Effector memory CD4-positive, alpha-beta T cell (primary cell): ENCODE measurements around the gene ADGRD1.

Experiments
- DNase-seq, 3 donors: peaks; one replicate each; pipeline ENCODE4 v3.0.0-alpha.2; 2020
- H3K27ac ChIP-seq: 2 replicates; pipeline ENCODE4 v1.7.0; 2013; ENCODE audit warnings: mild to moderate bottlenecking, low read length, moderate library complexity; ENCODE audit not compliant: insufficient read depth, poor library complexity, severe bottlenecking
- H3K27me3 ChIP-seq: replicated peaks from 2 replicates; pipeline ENCODE4 v1.7.0; 2013; ENCODE audit warnings: mild to moderate bottlenecking, low read length; ENCODE audit not compliant: insufficient read depth, control insufficient read depth, poor library complexity, severe bottlenecking
- H3K36me3 ChIP-seq: 2 replicates; pipeline ENCODE4 v1.7.0; 2013; ENCODE audit warnings: mild to moderate bottlenecking, low read length, moderate library complexity; ENCODE audit not compliant: control insufficient read depth, insufficient read depth
- H3K4me1 ChIP-seq: 2 replicates; pipeline ENCODE4 v1.7.0; 2013; ENCODE audit warnings: low read length, mild to moderate bottlenecking; ENCODE audit not compliant: control insufficient read depth, insufficient read depth, poor library complexity, severe bottlenecking
- H3K4me3 ChIP-seq: 2 replicates; pipeline ENCODE4 v1.7.0; 2013; ENCODE audit warnings: low read length, low read depth, mild to moderate bottlenecking; ENCODE audit not compliant: insufficient read depth, poor library complexity, severe bottlenecking
- H3K9me3 ChIP-seq: 2 replicates; pipeline ENCODE4 v1.7.0; 2013; ENCODE audit warnings: mild to moderate bottlenecking, low read length, moderate library complexity; ENCODE audit not compliant: control insufficient read depth

ADGRD1 gene

GRCh38 chr12:131047789-131048610 is 94.3 kb downstream of the ADGRD1 start:
- H3K9me3 ChIP-seq: no peaks in the 10 kb centered on the region
- no peak for DNase-seq
- H3K27ac ChIP-seq: no peak overlapping the region
- H3K4me1 ChIP-seq: no peaks in the 10 kb centered on the region
- no peak overlapping the region for H3K4me3 ChIP-seq
- no peaks in the 10 kb centered on the region for H3K36me3 ChIP-seq
- no peaks in the 10 kb centered on the region for H3K27me3 ChIP-seq

DNA sequence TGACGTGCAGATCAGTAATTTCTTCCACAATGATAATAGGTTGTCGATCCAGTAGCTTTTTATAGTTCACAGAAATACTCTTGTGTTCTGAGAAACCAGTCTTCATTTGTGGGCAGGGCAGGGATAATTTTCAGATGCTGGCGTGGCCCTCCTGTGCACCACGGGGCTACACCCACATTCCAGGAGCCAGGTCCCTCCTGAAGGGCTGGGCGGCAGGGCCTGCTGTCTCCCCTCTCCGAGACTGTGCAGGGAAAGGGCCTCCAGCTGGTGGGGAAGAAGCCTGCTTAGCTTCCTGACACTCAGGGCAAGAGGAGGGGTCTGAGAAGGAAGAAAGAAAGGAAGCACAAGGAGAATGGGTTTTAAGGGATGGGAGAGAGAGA is 94.9 kb downstream of the ADGRD1 start:
- no peaks in the 10 kb centered on the region for H3K27me3 ChIP-seq
- H3K4me1 ChIP-seq: no peaks in the 10 kb centered on the region
- no peaks in the 10 kb centered on the region for H3K9me3 ChIP-seq
- no peak for DNase-seq
- no peaks in the 10 kb centered on the region for H3K36me3 ChIP-seq
- H3K27ac ChIP-seq: no peak overlapping the region
- no peak overlapping the region for H3K4me3 ChIP-seq

DNA sequence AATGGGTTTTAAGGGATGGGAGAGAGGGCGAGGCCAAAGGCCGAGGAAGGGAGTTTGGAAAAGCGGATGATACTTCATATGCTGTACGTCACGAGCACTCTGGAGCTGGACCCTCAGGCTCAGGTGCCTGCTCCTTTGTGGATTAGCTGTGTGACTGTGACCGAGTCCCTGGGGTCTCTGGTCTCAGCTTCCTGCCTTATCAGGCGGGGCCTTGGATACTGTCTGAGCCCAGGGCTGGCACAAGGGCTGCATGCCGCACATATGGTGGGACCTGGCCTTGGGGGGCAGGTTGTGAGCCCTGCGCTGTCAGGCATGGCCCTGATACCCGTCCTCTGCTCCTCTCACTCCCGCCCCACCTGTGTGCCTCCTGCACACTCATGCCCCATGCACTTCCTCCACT is 95.3 kb downstream of the ADGRD1 start:
- no peak for DNase-seq
- H3K4me3 ChIP-seq: no peak overlapping the region
- H3K36me3 ChIP-seq: no peaks in the 10 kb centered on the region
- H3K27ac ChIP-seq: no peak overlapping the region
- no peaks in the 10 kb centered on the region for H3K27me3 ChIP-seq
- H3K4me1 ChIP-seq: no peaks in the 10 kb centered on the region
- H3K9me3 ChIP-seq: no peaks in the 10 kb centered on the region

DNA sequence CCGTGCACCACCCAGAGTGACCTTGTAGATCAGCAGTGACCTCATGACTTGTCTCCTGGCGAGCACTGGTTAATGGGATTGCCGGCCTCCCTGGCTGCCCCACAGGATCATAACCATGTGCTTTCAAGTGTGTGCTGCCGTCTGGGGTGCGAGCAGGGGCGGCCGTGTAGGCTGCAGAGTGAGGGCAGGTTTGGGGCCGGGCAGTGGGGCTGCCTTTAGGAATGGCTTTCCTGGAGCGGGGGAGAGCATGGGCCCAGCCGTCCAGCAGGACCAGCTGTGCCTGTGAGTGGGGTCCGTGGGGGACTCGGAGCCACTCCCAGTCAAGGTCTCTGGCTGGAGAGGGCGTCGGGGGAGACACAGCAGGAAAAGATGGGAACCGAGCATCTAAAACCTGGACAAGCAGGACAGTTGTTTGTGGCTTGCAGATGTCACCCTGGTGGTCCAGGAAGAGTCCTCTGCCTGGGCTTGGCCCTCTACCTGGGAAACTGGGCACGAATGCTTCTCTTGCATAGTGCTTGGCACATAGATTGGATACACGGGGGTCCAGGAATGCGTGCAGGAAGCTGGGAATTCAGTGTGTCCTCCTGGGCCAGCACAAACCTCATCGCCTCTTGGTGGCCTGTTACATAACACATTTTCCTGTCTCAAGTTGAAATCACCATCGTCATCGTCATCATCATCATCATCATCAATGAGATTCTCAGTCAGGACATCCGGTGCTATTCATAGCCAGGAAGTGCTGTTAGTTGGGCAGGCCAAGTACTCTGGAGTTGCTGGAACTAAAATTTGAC is 96.0 kb downstream of the ADGRD1 start:
- Histone ChIP-seq H3K4me1 (no peaks in the 10 kb centered on the region), H3K9me3 (no peaks in the 10 kb centered on the region), H3K27ac (no peak overlapping the region), H3K4me3 (no peak overlapping the region), H3K36me3 (no peaks in the 10 kb centered on the region), H3K27me3 (no peaks in the 10 kb centered on the region)
- no peak for DNase-seq

DNA sequence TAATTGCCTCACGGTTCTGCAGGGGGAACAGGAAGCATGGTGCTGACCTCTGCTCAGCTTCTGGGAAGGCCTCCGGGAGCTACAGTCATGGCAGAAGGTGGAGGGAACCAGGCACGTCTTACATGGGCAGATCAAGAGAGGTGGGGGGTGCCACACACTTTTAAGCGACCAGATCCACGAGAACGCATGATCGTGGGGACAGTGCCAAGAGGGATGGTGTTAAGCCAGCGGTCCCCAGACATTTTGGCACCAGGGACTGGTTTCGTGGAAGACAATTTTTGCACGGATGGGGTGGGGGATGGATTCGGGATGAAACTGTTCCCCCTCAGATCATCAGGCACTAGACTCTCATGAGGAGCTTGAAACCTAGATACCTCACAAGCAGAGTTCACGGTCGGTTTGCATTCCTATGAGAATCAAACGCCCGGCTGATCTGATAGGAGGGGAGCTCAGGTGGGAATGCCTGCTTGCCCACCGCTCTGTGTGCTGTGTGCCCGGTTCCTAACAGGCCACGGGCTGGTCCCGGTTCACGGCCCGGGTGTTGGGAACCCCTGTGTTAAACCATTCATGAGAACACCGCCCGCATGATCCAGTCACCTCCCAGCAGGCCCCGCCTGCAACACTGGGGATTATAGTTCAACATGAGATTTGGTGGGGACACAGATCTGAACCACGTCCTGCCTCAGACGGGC is 96.9 kb downstream of the ADGRD1 start:
- H3K4me1 ChIP-seq: no peaks in the 10 kb centered on the region
- H3K27me3 ChIP-seq: no peaks in the 10 kb centered on the region
- no peak for DNase-seq
- H3K4me3 ChIP-seq: no peak overlapping the region
- no peak overlapping the region for H3K27ac ChIP-seq
- no peaks in the 10 kb centered on the region for H3K9me3 ChIP-seq
- no peaks in the 10 kb centered on the region for H3K36me3 ChIP-seq

DNA sequence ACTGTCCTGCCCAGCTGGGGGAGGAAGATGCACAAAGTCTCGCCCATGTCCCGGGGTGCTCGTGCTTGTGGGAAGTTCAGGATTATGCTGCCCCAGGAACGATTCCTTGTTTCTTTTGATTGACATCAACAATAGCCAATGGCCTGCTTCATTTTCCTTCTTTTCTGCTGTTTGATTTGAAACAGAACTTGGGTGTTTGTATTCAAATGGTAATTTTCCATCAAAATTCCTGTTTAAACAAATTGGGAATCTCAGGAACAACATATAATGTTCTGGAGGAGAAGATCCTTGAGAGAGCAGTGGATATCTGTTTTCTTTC is 97.4 kb downstream of the ADGRD1 start:
- Histone ChIP-seq H3K4me1 (no peaks in the 10 kb centered on the region), H3K4me3 (no peak overlapping the region), H3K36me3 (no peaks in the 10 kb centered on the region), H3K9me3 (no peaks in the 10 kb centered on the region), H3K27ac (no peak overlapping the region), H3K27me3 (no peaks in the 10 kb centered on the region)
- no peak for DNase-seq

- Histone ChIP-seq H3K4me3 (no peak overlapping the region), H3K9me3 (no peaks in the 10 kb centered on the region), H3K4me1 (no peaks in the 10 kb centered on the region), H3K27me3 (no peaks in the 10 kb centered on the region), H3K36me3 (no peaks in the 10 kb centered on the region), H3K27ac (no peak overlapping the region)
- DNase-seq: no peak
These were observed 98.5 kb downstream of the ADGRD1 start for GRCh38 chr12:131052063-131052781.

GRCh38 chr12:131052929-131053328 is 99.2 kb downstream of the ADGRD1 start:
- no peak for DNase-seq
- H3K9me3 ChIP-seq: no peaks in the 10 kb centered on the region
- H3K4me1 ChIP-seq: no peaks in the 10 kb centered on the region
- no peak overlapping the region for H3K4me3 ChIP-seq
- no peaks in the 10 kb centered on the region for H3K27me3 ChIP-seq
- no peak overlapping the region for H3K27ac ChIP-seq
- no peaks in the 10 kb centered on the region for H3K36me3 ChIP-seq

- H3K4me1 ChIP-seq: no peaks in the 10 kb centered on the region
- H3K27me3 ChIP-seq: no peaks in the 10 kb centered on the region
- H3K27ac ChIP-seq: no peak overlapping the region
- H3K9me3 ChIP-seq: no peaks in the 10 kb centered on the region
- H3K4me3 ChIP-seq: no peak overlapping the region
- H3K36me3 ChIP-seq: no peaks in the 10 kb centered on the region
- no peak for DNase-seq
These were observed 99.9 kb downstream of the ADGRD1 start for GRCh38 chr12:131053567-131053966.
